HCT116 (cell line): ENCODE measurements around the gene TMEM151A. TPM values are rescaled to one million over a fixed set of nuclear protein-coding genes. Genes with fewer than 3 reads are reported as not detected.

Source experiments
- ATAC-seq: fragments of 200-7000 bp; cut with Tn5 transposase; 2 replicates; pipeline ENCODE4 v1.9.1; 2020; ENCODE audit warnings: mild to moderate bottlenecking, moderate library complexity
- BruUV-seq: library from RNA; stranded (reverse); fragments of 400-500 nt; replicated peaks from 2 replicates; lab custom pipeline; 2021; lab: Mats Ljungman, UMichigan
- CTCF ChIA-PET: fragments of 300-600 bp; sonication (Branson Sonifier 250); formaldehyde crosslinking; loops from one replicate; lab custom pipeline; 2021; ENCODE audit warnings: antibody characterized with exemption; lab: Charles Lee
- POLR2A ChIA-PET: fragments of 300-600, 350-600 bp; sonication (Branson Sonifier 250); formaldehyde crosslinking; loops from one replicate; lab custom pipeline; 2021; ENCODE audit warnings: antibody characterized with exemption; lab: Charles Lee
- RAD21 ChIA-PET, 2 experiments: fragments of 300-600 bp; sonication (Branson Sonifier 250); formaldehyde crosslinking; loops; one replicate each; lab custom pipeline; 2023; ENCODE audit warnings: low total read pairs in 2 of 2; ENCODE audit not compliant: uncharacterized antibody in 2 of 2, unreplicated experiment in 2 of 2, low non-redundant PET in 1 of 2; lab: Charles Lee
- DNase-seq: peaks from one replicate; pipeline ENCODE4 v3.0.0-alpha.2; 2010; ENCODE audit warnings: low read depth, low spot score
- H2AFZ ChIP-seq: fragments of 200-600 bp; shearing (Covaris generic), sonication (generic); 2 replicates; pipeline ENCODE4 v1.6.1; 2017; ENCODE audit warnings: low read depth, mixed run types, mixed read lengths, antibody characterized with exemption, low read length; ENCODE audit not compliant: poor library complexity, severe bottlenecking
- H3K27ac ChIP-seq: 2 replicates; pipeline ENCODE4 v1.5.1; 2012; ENCODE audit warnings: low read depth, low read length
- H3K27me3 ChIP-seq: fragments of 200-600 bp; sonication (generic); 2 replicates; pipeline ENCODE4 v1.6.1; 2016; ENCODE audit warnings: mixed run types, low read length, mixed read lengths; ENCODE audit not compliant: insufficient read depth
- H3K36me3 ChIP-seq, 2 experiments: fragments of 200-500 bp in 1 of 2; fragments of 200-600 bp in 1 of 2; sonication (Bioruptor generic) in 1 of 2; sonication (generic) in 1 of 2; 2 replicates each; pipeline versions ENCODE4 v1.5.1 to v1.6.1; 2014 to 2016; ENCODE audit warnings: low read length in 2 of 2, inconsistent platforms in 1 of 2, mixed read lengths in 1 of 2, mixed run types in 1 of 2; ENCODE audit not compliant: insufficient read depth in 2 of 2, control insufficient read depth in 1 of 2
- H3K4me1 ChIP-seq, 2 experiments: fragments of 200-600 bp in 1 of 2; sonication (generic) in 1 of 2; 2 replicates each; pipeline versions ENCODE4 v1.5.1 to v1.6.1; 2012 to 2017; ENCODE audit warnings: low read length in 2 of 2, inconsistent platforms in 1 of 2, mild to moderate bottlenecking in 1 of 2, mixed read lengths in 1 of 2, mixed run types in 1 of 2, moderate library complexity in 1 of 2; ENCODE audit not compliant: insufficient read depth in 2 of 2, control insufficient read depth in 1 of 2
- H3K4me2 ChIP-seq: fragments of 200-600 bp; sonication (generic); 2 replicates; pipeline ENCODE4 v1.6.1; 2017; ENCODE audit warnings: mixed run types, low read length, mixed read lengths
- H3K4me3 ChIP-seq, 2 experiments: fragments of 200-600 bp in 1 of 2; sonication (generic) in 1 of 2; replicated peaks in 1 of 2; 2 replicates each; pipeline ENCODE4 v1.5.1; 2011 to 2016; ENCODE audit warnings: low read length in 2 of 2, control low read depth in 1 of 2, low read depth in 1 of 2, mild to moderate bottlenecking in 1 of 2, mixed read lengths in 1 of 2, mixed run types in 1 of 2
- H3K79me2 ChIP-seq: fragments of 200-600 bp; sonication (generic); 2 replicates; pipeline ENCODE4 v1.6.1; 2017; ENCODE audit warnings: mild to moderate bottlenecking, mixed run types, low read length, moderate library complexity, mixed read lengths; ENCODE audit not compliant: insufficient read depth
- H3K9ac ChIP-seq: fragments of 200-600 bp; sonication (generic); 2 replicates; pipeline ENCODE4 v1.6.1; 2016; ENCODE audit warnings: low read length, mixed read lengths
- H3K9me2 ChIP-seq: fragments of 200-600 bp; sonication (generic), shearing (Covaris generic); 2 replicates; pipeline ENCODE4 v1.6.1; 2017; ENCODE audit warnings: mixed run types, mild to moderate bottlenecking, moderate library complexity; ENCODE audit not compliant: insufficient read depth
- H3K9me3 ChIP-seq, 2 experiments: fragments of 200-500 bp in 1 of 2; fragments of 200-600 bp in 1 of 2; sonication (Bioruptor generic) in 1 of 2; sonication (generic) in 1 of 2; 2 replicates each; pipeline ENCODE4 v1.6.1; 2014 to 2017; ENCODE audit warnings: low read length in 2 of 2, mixed read lengths in 2 of 2, inconsistent platforms in 1 of 2, low read depth in 1 of 2, mild to moderate bottlenecking in 1 of 2, mixed run types in 1 of 2, moderate library complexity in 1 of 2; ENCODE audit not compliant: control insufficient read depth in 1 of 2, insufficient read depth in 1 of 2
- H4K20me1 ChIP-seq: fragments of 200-600 bp; sonication (generic), shearing (Covaris generic); 2 replicates; pipeline ENCODE4 v1.6.1; 2017; ENCODE audit warnings: mixed run types, mild to moderate bottlenecking, moderate library complexity; ENCODE audit not compliant: insufficient read depth
- CBX3 ChIP-seq: IDR thresholded peaks from 2 replicates; pipeline ENCODE4 v1.6.1; 2012; ENCODE audit warnings: low read depth
- JUND ChIP-seq: IDR thresholded peaks from 2 replicates; pipeline ENCODE4 v1.6.1; 2012
- POLR2A ChIP-seq: IDR thresholded peaks from 2 replicates; pipeline ENCODE4 v1.7.0; 2011; ENCODE audit warnings: borderline replicate concordance; ENCODE audit not compliant: insufficient read depth, insufficient read length; ENCODE audit errors: extremely low read depth
- POLR2AphosphoS5 ChIP-seq: IDR thresholded peaks from 2 replicates; pipeline ENCODE4 v1.6.1; 2011; ENCODE audit warnings: mild to moderate bottlenecking, low read depth, low read length, moderate library complexity
- RAD21 ChIP-seq: IDR thresholded peaks from 2 replicates; pipeline ENCODE4 v1.6.1; 2012; ENCODE audit warnings: low read depth, mild to moderate bottlenecking
- SIN3A ChIP-seq: IDR thresholded peaks from 2 replicates; pipeline ENCODE4 v1.6.1; 2012; ENCODE audit warnings: low read depth
- SP1 ChIP-seq: IDR thresholded peaks from 2 replicates; pipeline ENCODE4 v1.6.1; 2012; ENCODE audit warnings: low read depth
- SRF ChIP-seq: IDR thresholded peaks from 2 replicates; pipeline ENCODE4 v1.6.1; 2012; ENCODE audit warnings: low read depth
- YY1 ChIP-seq: IDR thresholded peaks from 2 replicates; pipeline ENCODE4 v1.6.1; 2011; ENCODE audit warnings: low read length, low read depth, moderate library complexity, mild to moderate bottlenecking; ENCODE audit not compliant: insufficient replicate concordance; ENCODE audit errors: extremely low read depth
- ZNF274 ChIP-seq: fragments of 200-500 bp; sonication (Bioruptor generic); IDR thresholded peaks from 2 replicates; pipeline ENCODE4 v1.6.1; 2014; ENCODE audit warnings: mild to moderate bottlenecking, low read depth, low read length, inconsistent platforms
- intact Hi-C: fragments of 100-400 bp; cut with micrococcal nuclease; formaldehyde crosslinking; loops from 2 replicates; pipeline ENCODE4 v1.10.0; 2022
- total RNA-seq: library from RNA; stranded (reverse); gene quantifications from one replicate; pipeline ENCODE4 v1.2.1, GENCODE V29; 2021; ENCODE audit not compliant: unreplicated experiment
- TF ChIP-seq, protein P1 (sequence below): IDR thresholded peaks from 2 replicates; pipeline ENCODE4 v1.6.1; 2011; ENCODE audit warnings: mild to moderate bottlenecking, low read length, moderate library complexity; ENCODE audit not compliant: insufficient replicate concordance; ENCODE audit errors: extremely low read depth
- TF ChIP-seq, protein P2 (sequence below): IDR thresholded peaks from 2 replicates; pipeline ENCODE4 v1.6.1; 2012
- TF ChIP-seq, protein P3 (sequence below): IDR thresholded peaks from 2 replicates; pipeline ENCODE4 v1.6.1; 2012

Gene TMEM151A
- total RNA-seq, 1 experiment from 2014 or later: 5.9 TPM

DNA sequence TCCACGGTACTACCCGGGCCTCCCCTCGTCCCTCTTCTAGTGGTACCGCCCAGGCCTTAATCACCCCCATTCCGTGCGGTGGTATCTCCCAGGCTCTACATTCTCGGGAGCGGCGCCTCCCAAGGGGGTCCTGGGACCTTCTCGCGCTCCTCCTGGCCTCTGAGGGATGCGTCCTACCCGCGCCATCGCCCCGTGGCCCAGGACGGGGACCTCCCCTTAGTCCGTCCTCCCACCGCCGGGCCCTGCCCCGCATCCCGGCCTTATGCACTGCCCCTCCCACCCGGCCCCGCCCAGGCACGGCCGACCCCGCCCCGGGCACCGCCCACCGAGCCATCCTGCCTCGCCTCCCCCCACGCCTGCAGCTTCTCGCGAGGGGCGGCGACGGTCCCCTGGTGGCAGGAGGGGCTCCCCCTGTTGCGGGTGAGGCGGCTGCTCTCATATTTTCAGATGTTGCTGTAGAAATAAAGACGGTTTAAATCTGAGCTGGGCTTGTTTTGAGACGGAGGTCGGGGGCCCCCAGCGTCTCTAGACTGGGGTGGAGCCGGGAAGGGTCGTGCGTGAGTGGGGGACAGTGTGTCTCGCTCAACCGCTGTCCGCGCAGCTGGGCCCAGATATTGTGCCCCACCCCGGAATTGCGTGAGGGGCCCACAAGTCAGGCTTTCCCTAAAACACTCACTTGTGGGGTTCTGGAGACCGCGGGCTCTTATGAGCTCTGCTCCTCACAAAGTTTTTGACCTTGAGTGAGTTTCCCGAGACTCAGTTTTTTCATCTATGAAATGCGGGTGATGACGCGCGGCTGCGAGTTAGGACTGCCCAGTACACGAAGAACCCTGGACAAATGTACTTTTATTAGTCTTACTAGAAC lies 24.1 kb upstream of the TMEM151A start (continued):
- TF ChIP-seq, protein P1, sequence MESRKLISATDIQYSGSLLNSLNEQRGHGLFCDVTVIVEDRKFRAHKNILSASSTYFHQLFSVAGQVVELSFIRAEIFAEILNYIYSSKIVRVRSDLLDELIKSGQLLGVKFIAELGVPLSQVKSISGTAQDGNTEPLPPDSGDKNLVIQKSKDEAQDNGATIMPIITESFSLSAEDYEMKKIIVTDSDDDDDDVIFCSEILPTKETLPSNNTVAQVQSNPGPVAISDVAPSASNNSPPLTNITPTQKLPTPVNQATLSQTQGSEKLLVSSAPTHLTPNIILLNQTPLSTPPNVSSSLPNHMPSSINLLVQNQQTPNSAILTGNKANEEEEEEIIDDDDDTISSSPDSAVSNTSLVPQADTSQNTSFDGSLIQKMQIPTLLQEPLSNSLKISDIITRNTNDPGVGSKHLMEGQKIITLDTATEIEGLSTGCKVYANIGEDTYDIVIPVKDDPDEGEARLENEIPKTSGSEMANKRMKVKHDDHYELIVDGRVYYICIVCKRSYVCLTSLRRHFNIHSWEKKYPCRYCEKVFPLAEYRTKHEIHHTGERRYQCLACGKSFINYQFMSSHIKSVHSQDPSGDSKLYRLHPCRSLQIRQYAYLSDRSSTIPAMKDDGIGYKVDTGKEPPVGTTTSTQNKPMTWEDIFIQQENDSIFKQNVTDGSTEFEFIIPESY: peak; percentile 84
- TF ChIP-seq YY1: no peak
- no peak for TF ChIP-seq JUND
- TF ChIP-seq CBX3: no peak
- TF ChIP-seq SIN3A: no peak
- TF ChIP-seq ZNF274: no peak
- TF ChIP-seq SRF: no peak
- TF ChIP-seq SP1: no peak
- TF ChIP-seq, protein P2, sequence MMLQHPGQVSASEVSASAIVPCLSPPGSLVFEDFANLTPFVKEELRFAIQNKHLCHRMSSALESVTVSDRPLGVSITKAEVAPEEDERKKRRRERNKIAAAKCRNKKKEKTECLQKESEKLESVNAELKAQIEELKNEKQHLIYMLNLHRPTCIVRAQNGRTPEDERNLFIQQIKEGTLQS: no peak

DNA sequence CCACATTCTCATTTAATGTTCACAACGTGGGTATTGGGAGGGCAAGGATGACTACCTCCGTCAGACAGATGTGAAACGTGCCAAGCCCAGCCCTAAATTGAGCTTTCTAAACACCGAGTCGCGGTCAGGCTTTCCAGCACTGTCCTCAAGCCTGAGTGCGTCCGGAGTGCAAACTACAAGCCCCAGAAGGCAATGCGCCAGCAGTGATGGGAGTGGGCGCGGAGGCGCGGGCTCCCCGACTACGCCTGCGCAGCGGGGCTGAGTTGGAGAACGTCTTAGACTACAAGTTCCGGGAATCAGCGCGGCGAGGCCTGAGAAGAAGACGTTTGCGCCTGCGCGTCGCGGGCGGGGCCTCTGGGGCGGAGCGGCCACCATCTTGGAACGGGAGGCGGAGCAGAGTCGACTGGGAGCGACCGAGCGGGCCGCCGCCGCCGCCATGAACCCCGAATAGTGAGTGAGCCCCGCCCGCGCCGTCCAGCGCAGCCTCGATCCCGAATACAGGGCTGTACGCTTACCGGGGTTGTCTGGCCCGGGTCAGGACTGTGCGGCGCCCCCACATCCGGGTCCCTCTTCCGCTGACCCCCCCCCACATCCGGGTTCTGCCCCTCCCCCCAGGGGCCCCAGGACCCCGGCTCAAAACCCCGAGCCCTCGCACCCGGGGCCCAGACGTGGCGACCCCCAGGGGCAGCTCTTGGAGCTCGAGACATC lies 23.3 kb upstream of the TMEM151A start, which contains the start of gene RAB1B:
Gene RAB1B (plus strand): TSS at position 396 of the 708 bp plus-strand sequence. CDS start 41 bp downstream, at position 437.
- H3K27me3 ChIP-seq: no peaks in the 10 kb centered on the region
- BruUV-seq: no TSS peak
- peak within 1 kb of the TSS; percentile 85 for H3K9ac ChIP-seq
- peaks cover 16 to 19% of the 10 kb centered on the region in 2 experiments; a peak in 3 of 4 replicates for H3K36me3 ChIP-seq
- H3K9me3 ChIP-seq: no peaks in the 10 kb centered on the region
- TF ChIP-seq POLR2AphosphoS5 (peak; percentile 70), RAD21 (no peak), YY1 (peak; percentile 91), POLR2A (peak; percentile 38)
- TF ChIP-seq, protein P3, sequence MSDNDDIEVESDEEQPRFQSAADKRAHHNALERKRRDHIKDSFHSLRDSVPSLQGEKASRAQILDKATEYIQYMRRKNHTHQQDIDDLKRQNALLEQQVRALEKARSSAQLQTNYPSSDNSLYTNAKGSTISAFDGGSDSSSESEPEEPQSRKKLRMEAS: no peak
- peak within 1 kb of the TSS; percentile 69 for H3K27ac ChIP-seq
- H2AFZ ChIP-seq: no peak within 1 kb of the TSS
- RAD21 ChIA-PET: no interaction called here
- peaks cover 6 to 26% of the 10 kb centered on the region in 2 experiments for H3K4me1 ChIP-seq
- DNase-seq (peak; percentile 99), ATAC-seq (peak; percentile 85)
- POLR2A ChIA-PET: interaction anchor here (0.7 to 2.3 kb wide), 7 partner anchors 13 to 1782 kb away, joined by 3 to 18 read pairs (median 6); partner anchors contain the start of genes MRPL11 and YIF1A
- H3K9me2 ChIP-seq: no peaks in the 10 kb centered on the region
- no peaks in the 10 kb centered on the region for H4K20me1 ChIP-seq
- peak within 1 kb of the TSS; percentile 93 to 99 for H3K4me3 ChIP-seq
- peak within 1 kb of the TSS; percentile 70 for H3K4me2 ChIP-seq
- CTCF ChIA-PET: interaction anchor here (1.0 to 2.6 kb wide), 5 partner anchors 14 to 117 kb away, joined by 3 to 9 read pairs (median 8); partner anchors contain the start of gene YIF1A
- peaks cover 31% of the 10 kb centered on the region for H3K79me2 ChIP-seq
- intact Hi-C loops: no loop called here
